Ectodermal cell (in vitro differentiated cells): ENCODE measurements around the gene VPS37B.
"Not testable (repeated sequence)": the region's sequence is repeated elsewhere in the genome, so short reads cannot be mapped to it uniquely, and the experiment has no call there.

Source experiments
- H3K27ac ChIP-seq: 2 replicates; pipeline ENCODE4 v1.7.0; 2013; ENCODE audit warnings: mild to moderate bottlenecking, low read depth, low read length; ENCODE audit not compliant: insufficient read depth, poor library complexity, severe bottlenecking
- H3K27me3 ChIP-seq: 2 replicates; pipeline ENCODE4 v1.7.0; 2013; ENCODE audit warnings: mild to moderate bottlenecking, low read length; ENCODE audit not compliant: insufficient read depth, control insufficient read depth, poor library complexity, severe bottlenecking
- H3K36me3 ChIP-seq: one replicate; pipeline ENCODE4 v1.7.0; 2013; ENCODE audit warnings: low read length; ENCODE audit not compliant: control insufficient read depth, insufficient read depth
- H3K4me1 ChIP-seq: one replicate; pipeline ENCODE4 v1.7.0; 2013; ENCODE audit warnings: low read length; ENCODE audit not compliant: control insufficient read depth, insufficient read depth
- H3K4me3 ChIP-seq: 2 replicates; pipeline ENCODE4 v1.7.0; 2013; ENCODE audit warnings: low read depth, low read length, control low read depth; ENCODE audit not compliant: insufficient read depth
- H3K9me3 ChIP-seq: 2 replicates; pipeline ENCODE4 v1.7.0; 2013; ENCODE audit warnings: mild to moderate bottlenecking, low read length, moderate library complexity; ENCODE audit not compliant: control insufficient read depth
- WGBS, 2 experiments: methylation state at CpG; one replicate each; pipeline ENCODE4 v1.1.7; 2013; ENCODE audit warnings: missing lambda C conversion rate in 2 of 2; 5-methylcytosine and 5-hydroxymethylcytosine counted together

The VPS37B gene

DNA sequence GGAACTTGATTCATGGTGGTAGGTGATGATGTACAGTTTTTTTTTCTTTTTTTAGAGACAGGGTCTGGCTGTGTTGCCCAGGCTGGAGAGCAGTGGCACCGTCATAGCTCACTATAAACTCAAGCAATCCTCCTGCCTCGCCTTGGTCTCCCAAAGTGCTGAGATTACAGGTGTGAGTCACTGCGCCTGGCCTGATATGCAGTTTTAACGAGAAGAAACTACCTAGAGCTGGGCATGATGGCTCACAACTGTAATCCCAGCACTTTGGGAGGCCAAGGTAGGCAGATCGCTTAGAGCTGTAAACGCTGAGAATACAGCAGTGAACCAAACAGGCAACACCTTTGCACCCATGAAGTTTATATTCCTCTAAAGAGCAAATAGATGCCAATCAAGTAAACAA is 13.0 kb upstream of the VPS37B start:
- Histone ChIP-seq H3K4me1 (peaks cover 3% of the 10 kb centered on the region), H3K36me3 (no peaks in the 10 kb centered on the region), H3K4me3 (no peak overlapping the region), H3K27me3 (peaks cover 8% of the 10 kb centered on the region), H3K27ac (no peak overlapping the region), H3K9me3 (no peaks in the 10 kb centered on the region)
- 91 to 94% methylated on average over 6 of the region's 6 CpGs for WGBS, 2 experiments

DNA sequence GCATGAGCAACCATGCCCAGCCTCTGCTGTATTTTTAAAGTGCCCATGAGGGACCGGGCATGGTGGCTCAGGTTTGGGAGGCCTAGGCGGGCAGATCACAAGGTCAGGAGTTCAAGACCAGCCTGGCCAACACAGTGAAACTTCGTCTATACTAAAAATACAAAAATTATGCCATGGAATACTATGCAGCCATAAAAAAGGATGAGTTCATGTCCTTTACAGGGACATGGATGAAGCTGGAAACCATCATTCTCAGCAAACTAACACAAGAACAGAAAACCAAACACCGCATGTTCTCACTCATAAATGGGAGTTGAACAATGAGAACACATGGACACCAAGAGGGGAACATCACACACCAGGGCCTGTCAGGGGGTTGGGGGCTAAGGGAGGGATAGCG is 9.3 kb upstream of the VPS37B start:
- not testable (repeated sequence) for H3K4me3 ChIP-seq, H3K4me1 ChIP-seq, H3K9me3 ChIP-seq, H3K36me3 ChIP-seq, H3K27ac ChIP-seq
- peaks cover 20% of the 10 kb centered on the region for H3K27me3 ChIP-seq
- WGBS, 2 experiments: 86 to 97% methylated on average over 5 of the region's 5 CpGs

DNA sequence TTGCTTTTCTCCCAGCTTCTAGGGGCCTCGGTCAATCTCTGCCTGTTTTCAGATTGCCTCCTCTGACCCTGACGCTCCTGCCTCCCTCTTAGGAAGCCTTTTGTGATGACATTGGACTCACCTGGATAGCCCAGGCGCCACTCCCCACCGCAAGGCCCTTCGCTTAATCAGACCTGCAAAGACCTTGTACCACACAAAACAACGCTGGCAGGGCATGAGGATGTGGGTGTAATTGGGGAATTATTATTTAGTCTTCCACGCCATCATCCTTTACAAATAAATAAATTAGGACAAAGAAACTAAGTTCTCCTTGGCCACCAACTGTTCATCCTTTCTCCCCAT is 7.7 kb upstream of the VPS37B start:
- Histone ChIP-seq H3K27ac (no peak overlapping the region), H3K4me1 (no peaks in the 10 kb centered on the region), H3K36me3 (no peaks in the 10 kb centered on the region), H3K27me3 (peaks cover 24% of the 10 kb centered on the region), H3K4me3 (no peak overlapping the region), H3K9me3 (no peaks in the 10 kb centered on the region)
- 62 to 71% methylated on average over 5 to 6 of the region's 7 CpGs for WGBS, 2 experiments

DNA sequence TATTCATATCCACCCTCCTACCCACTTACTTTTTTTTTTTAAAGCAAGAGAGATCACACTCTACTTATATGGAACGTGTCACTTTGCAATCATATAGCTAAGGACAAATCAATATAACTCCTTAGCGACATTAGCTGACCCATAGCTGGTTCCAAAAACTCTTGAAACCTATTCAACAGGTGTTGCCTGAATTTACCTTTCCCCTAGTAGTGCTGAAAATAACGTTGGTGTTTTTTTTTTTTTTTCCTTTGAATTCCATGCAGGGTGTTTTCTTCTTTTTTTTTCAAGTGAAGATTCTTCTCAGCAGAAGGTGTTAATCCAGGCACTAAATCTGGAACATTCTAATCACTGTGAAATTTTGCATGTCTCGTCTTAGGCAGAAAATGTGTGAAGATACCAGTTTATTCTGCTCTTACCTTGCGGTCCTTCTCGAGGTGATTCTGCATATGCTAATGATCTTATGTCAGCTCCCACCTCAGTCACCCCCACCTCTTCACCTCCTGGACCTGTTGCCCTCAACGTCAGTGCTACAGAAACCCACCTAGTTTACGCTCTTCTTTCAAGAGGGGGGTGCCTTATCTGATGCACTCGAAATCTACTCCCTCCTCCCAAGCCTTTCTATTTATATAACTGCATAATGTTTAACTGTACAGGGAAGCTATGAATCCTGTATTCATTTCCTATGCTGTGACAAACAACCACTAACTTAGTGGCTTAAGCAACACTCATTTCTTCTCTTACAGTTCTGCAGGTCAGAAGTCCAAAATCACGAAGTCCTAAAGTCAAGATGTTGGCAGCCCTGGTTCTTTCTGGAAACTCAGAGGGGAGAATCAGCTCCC is 7.1 kb upstream of the VPS37B start:
- 57% methylated on average over 10 of the region's 10 CpGs for WGBS, 2 experiments
- Histone ChIP-seq H3K4me3 (no peak overlapping the region), H3K4me1 (no peaks in the 10 kb centered on the region), H3K36me3 (no peaks in the 10 kb centered on the region), H3K9me3 (no peaks in the 10 kb centered on the region), H3K27me3 (peaks cover 29% of the 10 kb centered on the region), H3K27ac (no peak overlapping the region)

DNA sequence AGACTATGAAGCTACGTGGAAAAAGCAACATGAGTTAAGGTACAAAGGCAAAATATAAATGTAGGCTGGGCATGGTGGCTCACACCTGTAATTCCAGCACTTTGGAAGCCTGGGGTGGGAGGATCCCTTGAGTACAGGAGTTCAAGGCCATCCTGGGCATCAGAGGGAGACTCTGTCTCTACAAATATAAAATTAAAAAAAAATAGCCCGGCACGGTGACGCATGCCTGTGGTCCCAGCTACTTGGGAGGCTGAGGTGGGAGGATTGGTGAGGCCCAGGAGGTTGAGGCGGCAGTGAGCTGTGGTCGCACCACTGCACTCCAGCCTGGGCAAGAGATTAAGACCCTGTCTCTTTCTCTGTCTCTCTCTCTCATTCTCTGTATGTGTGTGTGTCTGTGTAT is 4.0 kb upstream of the VPS37B start:
- Histone ChIP-seq H3K9me3 (no peaks in the 10 kb centered on the region), H3K4me1 (no peaks in the 10 kb centered on the region), H3K27me3 (peaks cover 56% of the 10 kb centered on the region), H3K36me3 (no peaks in the 10 kb centered on the region), H3K4me3 (no peak overlapping the region), H3K27ac (no peak overlapping the region)
- 86 to 97% methylated on average over 6 of the region's 6 CpGs for WGBS, 2 experiments

DNA sequence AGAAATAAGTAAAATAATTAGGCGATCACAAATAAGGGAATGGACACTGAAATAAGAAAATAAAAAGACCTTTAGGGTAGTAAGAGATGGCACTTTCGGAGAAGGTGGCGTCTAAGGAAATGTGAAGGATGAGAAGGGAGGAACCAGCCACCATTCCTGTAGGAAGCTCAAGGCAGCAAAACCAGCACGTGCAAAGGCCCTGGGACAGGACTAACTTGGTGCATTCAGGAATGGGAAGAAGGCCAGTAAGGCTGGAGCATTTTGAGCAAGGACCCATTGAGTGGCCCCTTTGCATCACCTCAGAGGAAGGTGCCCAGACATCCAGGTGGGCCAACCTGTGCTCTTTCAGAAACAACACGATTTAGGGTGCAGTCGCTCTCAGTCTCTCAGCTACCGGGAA is 738 bp upstream of the VPS37B start:
- no peak overlapping the region for H3K27ac ChIP-seq
- no peaks in the 10 kb centered on the region for H3K36me3 ChIP-seq
- WGBS, 2 experiments: 92 to 94% methylated on average over 7 of the region's 7 CpGs
- peaks cover 8% of the 10 kb centered on the region for H3K4me1 ChIP-seq
- peaks cover 48% of the 10 kb centered on the region for H3K27me3 ChIP-seq
- no peak overlapping the region for H3K4me3 ChIP-seq
- no peaks in the 10 kb centered on the region for H3K9me3 ChIP-seq

DNA sequence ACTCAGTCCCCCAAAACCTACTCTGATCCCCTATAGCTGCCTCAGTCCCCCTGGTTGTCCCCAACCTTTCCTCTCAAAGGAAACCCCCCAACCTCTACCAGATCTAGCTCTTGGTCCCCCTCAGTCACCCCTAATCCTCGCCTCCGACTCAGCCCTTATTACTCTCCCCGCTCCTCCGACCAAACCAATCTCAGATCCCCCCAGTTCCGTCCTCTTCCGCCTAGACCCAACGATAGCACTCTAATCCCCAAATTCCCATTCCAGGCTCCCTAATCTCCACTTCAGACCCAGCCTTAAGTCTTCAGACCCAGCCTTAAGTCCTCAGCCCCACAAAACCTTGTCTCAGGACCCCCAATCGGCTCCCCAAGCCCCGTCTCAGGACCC is 612 bp downstream of the VPS37B start:
- WGBS, 2 experiments: 48 to 51% methylated on average over 9 of the region's 9 CpGs
- Histone ChIP-seq H3K9me3 (no peaks in the 10 kb centered on the region), H3K4me1 (peaks cover 12% of the 10 kb centered on the region), H3K27me3 (peaks cover 48% of the 10 kb centered on the region), H3K4me3 (peak overlapping the region; percentile 59), H3K36me3 (no peaks in the 10 kb centered on the region), H3K27ac (no peak overlapping the region)

DNA sequence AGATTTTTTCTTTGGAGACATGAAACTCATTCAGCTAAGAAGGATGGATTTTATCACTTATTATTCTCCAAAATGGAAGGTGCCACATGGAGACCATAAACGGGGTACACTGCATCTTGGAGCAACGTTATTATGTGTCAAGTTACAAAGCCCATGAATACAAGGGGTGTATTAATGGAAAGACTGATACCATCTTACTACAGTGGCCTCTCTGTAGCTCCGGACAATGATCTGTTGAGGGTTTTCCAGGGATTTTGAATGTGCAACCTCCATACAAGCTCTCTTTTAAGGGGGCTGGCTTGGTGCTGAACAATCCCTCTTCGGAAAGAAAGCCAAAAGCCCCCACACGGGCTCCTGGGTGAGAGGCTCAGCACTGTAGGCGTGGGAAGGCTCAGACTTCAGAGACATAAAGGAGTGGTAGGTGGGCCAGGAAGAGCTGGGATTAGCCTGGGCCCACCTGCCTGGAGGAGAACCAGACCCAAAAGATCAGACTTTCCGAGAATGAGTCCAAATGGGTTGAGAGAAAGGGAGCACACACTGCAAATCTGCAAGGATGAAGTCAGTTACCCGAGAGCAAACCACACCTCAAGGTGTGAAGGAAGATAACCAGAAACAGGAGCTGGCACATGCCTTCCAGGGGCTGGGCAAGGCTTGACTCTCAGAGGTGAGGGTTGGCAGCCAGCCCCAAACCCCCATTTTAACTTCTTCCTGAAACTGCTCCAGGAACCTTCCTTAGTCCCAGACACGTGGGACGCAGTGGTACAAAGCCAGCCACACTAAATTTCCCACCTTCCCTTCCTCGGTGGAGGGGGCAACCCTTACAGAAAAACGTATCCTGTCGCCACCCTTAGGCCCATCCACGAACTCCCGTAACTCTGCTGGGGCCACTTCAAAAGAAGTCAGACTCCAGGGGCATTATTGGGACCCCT is 1.5 kb downstream of the VPS37B start:
- Histone ChIP-seq H3K9me3 (no peaks in the 10 kb centered on the region), H3K27me3 (peaks cover 48% of the 10 kb centered on the region), H3K36me3 (no peaks in the 10 kb centered on the region), H3K27ac (no peak overlapping the region), H3K4me3 (peak overlapping the region; percentile 59), H3K4me1 (peaks cover 12% of the 10 kb centered on the region)
- 83 to 84% methylated on average over 15 of the region's 15 CpGs for WGBS, 2 experiments

DNA sequence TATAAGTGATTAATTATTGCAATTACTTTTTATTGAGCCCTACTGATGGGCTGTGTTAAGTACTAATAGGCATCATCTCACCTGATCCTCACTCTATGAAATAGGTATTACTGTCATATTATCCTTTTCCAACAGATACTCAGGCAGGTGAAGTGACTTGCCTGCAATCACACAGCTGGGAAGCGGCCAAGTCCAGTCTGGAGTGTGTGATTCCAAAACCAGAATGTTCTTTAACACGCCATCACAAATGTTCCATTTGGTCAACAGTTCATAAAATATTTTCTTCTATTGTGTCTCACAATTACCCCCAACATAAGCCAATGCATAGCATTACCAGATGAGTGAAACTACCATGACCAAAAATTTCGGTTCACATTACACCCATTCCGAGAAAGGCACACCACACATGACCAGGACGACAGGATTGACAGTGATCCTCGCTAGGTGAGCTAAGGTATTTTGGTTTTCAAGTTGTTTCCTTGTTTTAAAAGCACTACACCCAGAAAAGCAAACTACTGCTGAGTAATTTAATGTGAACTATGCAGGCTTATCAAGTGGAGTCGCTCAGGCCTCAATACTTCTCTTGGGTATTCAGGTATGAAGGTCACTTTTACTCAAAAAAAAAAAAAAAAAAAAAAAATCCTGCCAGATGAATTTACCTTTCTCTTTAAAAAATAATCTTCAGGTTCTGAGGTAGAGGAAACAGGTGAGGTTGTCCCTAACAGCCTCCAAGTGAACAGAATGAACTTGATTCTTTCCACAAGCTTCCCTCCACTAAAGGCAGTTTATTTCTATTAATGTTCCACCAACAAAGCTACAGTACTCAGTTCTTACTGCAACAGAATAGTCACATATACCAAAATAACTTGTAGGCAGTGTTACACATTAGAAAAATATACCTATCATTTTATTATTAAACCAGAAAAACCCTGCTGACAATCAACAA is 2.4 kb downstream of the VPS37B start:
- Histone ChIP-seq H3K4me3 (no peak overlapping the region), H3K36me3 (no peaks in the 10 kb centered on the region), H3K4me1 (peaks cover 17% of the 10 kb centered on the region), H3K27ac (no peak overlapping the region), H3K27me3 (peaks cover 43% of the 10 kb centered on the region), H3K9me3 (no peaks in the 10 kb centered on the region)
- 95 to 96% methylated on average over 7 of the region's 7 CpGs for WGBS, 2 experiments
